GM18951 (cell line): Measurements from ENCODE around the gene MGMT.

Experiments used
- POLR2A ChIP-seq: IDR thresholded peaks from 4 replicates; pipeline ENCODE4 v1.6.1; 2011; ENCODE audit warnings: mild to moderate bottlenecking; ENCODE audit not compliant: insufficient read length, insufficient read depth; ENCODE audit errors: extremely low read depth
- in situ Hi-C: fragments of 300-500 bp; cut with MboI; formaldehyde crosslinking; loops from one replicate; pipeline ENCODE4 v1.12.0; 2022; ENCODE audit warnings: low sequenced_read_pairs, mixed read lengths, inconsistent platforms; ENCODE audit not compliant: unreplicated experiment

The MGMT gene

GRCh38 chr10:129693382-129693781 is 226.3 kb downstream of the MGMT start:
- in situ Hi-C loops = no loop called here
- no peak for TF ChIP-seq POLR2A

GRCh38 chr10:129694184-129694583 is 227.1 kb downstream of the MGMT start:
- TF ChIP-seq POLR2A = no peak
- in situ Hi-C loops = no loop called here

DNA sequence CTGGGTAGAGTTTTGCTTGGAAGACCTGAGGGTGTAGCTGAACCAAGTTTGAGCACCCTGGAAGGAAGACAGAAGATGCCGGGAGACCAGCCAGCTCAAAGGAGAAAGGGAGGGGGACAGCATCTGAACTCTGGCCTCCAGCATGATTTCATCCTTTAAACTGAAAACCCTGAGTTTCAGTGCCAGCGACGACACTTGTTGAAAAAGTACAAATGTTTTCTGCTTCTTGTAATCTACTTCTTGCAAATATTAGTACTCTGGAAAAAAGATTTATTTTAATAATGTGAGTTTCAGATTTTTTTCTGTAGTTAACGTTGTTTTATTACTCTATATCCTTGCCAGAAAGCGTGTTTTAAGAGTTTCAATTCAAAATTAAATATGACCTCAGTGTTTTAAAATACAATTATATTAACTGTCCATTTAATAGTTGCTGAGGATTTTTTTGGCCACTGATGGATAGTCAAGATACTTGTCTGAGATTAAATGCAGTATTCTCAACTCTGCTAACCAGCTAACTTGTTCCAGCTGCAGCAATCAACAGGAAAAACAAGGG is 227.7 kb downstream of the MGMT start:
- in situ Hi-C loops = no loop called here
- no peak for TF ChIP-seq POLR2A

GRCh38 chr10:129695671-129696070 is 228.6 kb downstream of the MGMT start:
- in situ Hi-C loops = no loop called here
- no peak for TF ChIP-seq POLR2A

- TF ChIP-seq POLR2A = no peak
- in situ Hi-C loops = no loop called here
Observed at GRCh38 chr10:129696636-129697035, 229.6 kb downstream of the MGMT start.

- in situ Hi-C loops = no loop called here
- no peak for TF ChIP-seq POLR2A
Observed at GRCh38 chr10:129697463-129698247, 230.6 kb downstream of the MGMT start.

GRCh38 chr10:129699722-129700340 is 232.8 kb downstream of the MGMT start:
- TF ChIP-seq POLR2A = no peak
- in situ Hi-C loops = no loop called here

- no peak for TF ChIP-seq POLR2A
- in situ Hi-C loops = no loop called here
Observed at GRCh38 chr10:129702605-129703004, 235.6 kb downstream of the MGMT start.

DNA sequence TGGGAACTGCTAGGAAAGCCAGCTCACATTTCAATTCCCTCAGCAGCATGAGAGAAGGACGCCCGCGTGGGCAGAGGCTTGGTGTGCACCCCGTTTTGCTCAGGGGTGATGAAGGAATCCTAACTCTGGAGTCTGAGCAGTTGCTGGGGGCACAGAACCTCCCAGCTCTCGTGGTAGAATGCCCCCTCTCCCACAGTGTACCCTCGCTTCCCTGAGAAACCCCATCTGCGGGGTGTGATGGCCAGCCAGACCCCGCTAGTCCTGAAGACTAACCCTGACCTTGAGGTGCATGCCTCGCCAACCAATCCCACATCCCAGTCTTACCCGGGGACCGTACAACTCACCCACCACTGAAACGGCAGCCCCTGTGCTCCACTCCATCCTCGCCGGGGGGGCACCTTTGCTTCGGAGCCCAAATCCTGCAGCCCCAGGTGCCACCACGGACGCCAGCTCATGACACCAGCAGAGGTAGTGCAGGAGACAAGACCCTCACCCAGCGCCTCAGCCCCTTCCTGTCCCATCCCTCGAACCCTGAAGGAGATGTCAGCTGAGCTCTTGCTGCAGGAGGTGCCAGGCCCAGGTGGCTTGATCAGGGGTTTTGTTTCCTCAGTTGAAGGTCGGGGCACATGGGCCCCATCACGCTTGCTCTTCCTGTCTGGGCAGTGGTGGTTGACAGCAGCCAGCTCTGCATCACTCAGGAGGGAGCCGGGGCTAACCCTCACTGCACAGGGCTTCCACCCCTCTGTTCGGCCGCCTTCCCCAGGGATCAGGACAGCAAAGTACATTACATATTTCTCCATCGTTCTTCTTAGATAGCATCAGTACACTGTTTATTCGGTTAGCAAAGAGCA is 236.5 kb downstream of the MGMT start:
- in situ Hi-C loops = no loop called here
- no peak for TF ChIP-seq POLR2A

- in situ Hi-C loops = no loop called here
Observed at GRCh38 chr10:129704225-129704624, 237.2 kb downstream of the MGMT start.

GRCh38 chr10:129704786-129705525 is 237.9 kb downstream of the MGMT start:
- in situ Hi-C loops = no loop called here

More at GRCh38 chr10:129704225-129704624, 237.2 kb downstream of the MGMT start:
- TF ChIP-seq POLR2A = no peak

GRCh38 chr10:129705676-129706075 is 238.6 kb downstream of the MGMT start:
- in situ Hi-C loops = no loop called here
- TF ChIP-seq POLR2A = no peak

More at GRCh38 chr10:129704786-129705525, 237.9 kb downstream of the MGMT start:
- no peak for TF ChIP-seq POLR2A
